AG10803 (cell line): Measurements from ENCODE around the gene BAIAP2L2.
"Not testable (repeated sequence)": the region's sequence is repeated elsewhere in the genome, so short reads cannot be mapped to it uniquely, and the experiment has no call there.

Experiments used
- DNase-seq: peaks from one replicate; pipeline ENCODE4 v3.0.0; 2010; ENCODE audit warnings: low read depth
- H3K4me3 ChIP-seq: 2 replicates; pipeline ENCODE4 v1.5.1; 2011; ENCODE audit warnings: mild to moderate bottlenecking, low read length, control low read depth
- CTCF ChIP-seq: conservative IDR thresholded peaks from 2 replicates; pipeline ENCODE4 v1.5.1; 2011; ENCODE audit warnings: mild to moderate bottlenecking, low read length, control low read depth, inconsistent platforms

The BAIAP2L2 gene

DNA sequence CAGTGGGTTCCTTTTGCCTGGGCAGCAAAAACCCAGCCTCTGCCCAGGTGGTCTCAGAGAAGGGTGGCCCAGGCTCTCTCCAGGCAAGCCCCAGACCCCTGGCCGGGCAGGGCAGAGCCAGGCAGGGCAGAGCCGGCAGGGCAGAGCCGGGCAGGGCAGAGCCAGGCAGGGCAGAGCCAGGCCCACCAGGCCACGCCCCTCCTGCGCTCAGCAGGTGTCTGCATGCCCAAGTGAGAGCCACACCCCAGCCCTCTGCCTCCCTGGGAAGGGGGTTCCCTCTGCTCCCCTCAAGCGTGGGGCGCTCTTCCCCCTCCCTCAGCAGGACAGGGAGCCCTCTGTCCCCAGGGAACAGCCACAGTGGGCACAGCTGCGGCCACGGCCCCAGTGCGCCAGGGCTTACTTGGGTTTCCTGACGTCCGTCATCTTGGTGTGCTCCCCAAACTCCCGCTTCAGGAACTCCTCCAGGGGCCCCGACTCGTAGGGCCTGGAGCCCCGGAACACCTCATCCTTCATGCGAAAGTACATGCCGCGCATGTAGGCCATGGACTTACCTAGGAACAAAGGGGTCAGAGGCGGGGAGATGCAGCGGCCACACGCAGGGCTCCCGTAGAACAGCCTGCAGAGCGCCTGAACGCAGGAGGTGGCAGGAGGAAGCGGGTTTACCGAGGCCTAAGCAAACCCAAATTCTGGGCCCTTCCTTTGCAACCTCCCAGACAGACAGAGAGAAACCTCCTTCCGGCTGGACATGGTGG, 10.1 kb upstream of the BAIAP2L2 start:
- TF ChIP-seq CTCF: no peak
- DNase-seq: no peak
- no peak overlapping the region for H3K4me3 ChIP-seq

DNA sequence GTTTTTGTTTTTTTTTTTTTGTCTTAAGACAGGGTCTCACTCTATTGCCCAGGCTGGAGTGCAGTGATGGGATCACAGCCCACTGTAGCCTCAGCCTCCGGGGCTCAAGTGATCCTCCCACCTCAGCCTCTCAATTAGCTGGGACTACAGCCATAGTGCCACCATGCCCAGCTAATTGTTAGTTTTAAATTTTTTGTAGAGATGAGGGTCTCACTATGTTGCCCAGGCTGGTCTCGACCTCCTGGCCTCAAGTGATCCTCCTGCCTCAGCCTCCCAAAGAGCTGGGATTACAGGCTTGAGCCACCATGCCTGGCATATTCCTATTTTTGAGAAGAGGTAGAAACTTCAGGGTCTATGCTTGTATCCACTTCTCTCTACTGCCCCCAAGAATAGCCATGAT, 8.3 kb upstream of the BAIAP2L2 start:
- H3K4me3 ChIP-seq, DNase-seq: not testable (repeated sequence)

- no peak for DNase-seq
- H3K4me3 ChIP-seq: no peak overlapping the region
- no peak for TF ChIP-seq CTCF
These were observed 7.7 kb upstream of the BAIAP2L2 start for GRCh38 chr22:38118182-38118581.

DNA sequence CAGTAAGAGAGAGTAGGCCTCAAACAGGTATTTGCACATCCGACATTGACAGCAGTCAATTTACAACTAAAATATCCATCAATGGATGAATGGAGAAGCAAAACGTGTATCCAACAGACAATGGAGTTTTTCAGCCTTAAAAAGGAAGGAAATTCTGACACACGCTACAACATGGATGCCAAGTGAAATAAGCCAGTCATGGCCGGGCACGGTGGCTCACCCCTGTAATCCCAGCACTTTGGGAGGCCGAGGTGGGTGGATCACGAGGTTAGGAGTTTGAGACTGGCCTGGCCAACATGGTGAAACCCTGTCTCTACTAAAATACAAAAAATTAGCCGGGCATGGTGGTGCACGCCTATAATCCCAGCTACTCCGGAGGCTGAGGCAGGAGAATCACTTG, 7.1 kb upstream of the BAIAP2L2 start:
- not testable (repeated sequence) for H3K4me3 ChIP-seq, DNase-seq

DNA sequence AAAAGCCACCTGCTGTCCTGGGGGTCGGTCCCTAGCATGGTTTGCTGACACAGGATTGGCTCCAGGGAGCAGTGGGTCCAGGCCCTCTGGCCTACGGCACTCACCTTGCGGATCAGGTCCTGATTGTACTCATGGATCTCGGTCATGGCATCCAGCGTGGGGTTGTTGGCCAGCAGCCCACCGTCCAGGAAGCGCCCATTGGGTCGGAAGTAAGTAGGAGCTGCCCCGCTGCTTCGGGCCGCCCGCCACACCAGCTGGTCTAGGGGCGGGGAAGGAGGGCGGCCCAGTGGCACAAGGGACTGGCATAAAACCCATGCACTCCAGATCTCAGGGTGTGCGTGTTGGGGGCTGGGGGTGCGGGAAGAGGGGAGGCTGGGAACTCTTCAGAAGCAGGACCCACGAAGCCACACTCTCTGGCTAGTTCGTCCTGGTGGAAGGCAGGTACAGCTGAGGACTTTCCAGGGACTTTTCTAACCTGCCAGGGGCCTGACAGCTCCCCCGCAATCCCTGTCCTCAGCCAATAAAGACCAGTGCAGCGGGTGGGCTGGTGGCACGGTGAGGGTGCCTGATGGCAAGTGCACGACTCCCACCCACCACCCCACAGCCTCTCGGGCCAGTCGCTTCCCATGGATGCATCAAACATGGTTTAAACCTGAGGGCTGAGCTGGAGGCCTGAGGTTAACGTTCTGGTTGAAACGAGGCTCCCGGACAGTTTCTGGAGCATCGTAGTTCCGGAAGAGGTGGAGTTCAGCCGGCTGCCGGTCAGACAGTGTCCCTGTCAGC, 5.1 kb upstream of the BAIAP2L2 start:
- no peak overlapping the region for H3K4me3 ChIP-seq
- DNase-seq: no peak
- TF ChIP-seq CTCF: no peak

GRCh38 chr22:38114484-38115398, 4.3 kb upstream of the BAIAP2L2 start:
- H3K4me3 ChIP-seq: no peak overlapping the region
- TF ChIP-seq CTCF: peak; percentile 87
- DNase-seq: peak; percentile 81

DNA sequence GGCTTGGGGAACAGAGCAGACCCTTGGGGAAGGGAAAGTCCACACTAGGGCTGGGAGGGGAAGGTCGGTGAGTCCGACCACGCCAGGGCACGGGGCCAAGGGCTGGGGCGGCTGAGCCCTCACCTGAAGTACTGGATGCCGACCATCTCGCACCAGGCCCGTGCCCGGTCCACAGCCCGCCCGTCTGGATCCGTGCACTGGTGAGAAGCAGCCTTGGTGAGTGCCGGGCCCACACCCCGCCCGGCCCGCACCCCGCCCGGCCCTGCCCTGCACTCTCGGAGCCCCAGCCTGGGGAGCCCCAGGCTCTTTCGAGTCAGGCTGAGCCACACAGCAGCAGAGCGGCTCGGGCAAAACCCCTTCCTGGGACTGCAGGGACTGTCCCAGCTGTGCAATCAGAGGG, 1.9 kb upstream of the BAIAP2L2 start:
- no peak for TF ChIP-seq CTCF
- H3K4me3 ChIP-seq: no peak overlapping the region
- no peak for DNase-seq
